ENCODE data around the gene GPR137B. TPM values are rescaled to one million over a fixed set of nuclear protein-coding genes. Genes with fewer than 3 reads are reported as not detected.

GPR137B gene
- total RNA-seq, 1 donor from 2014 or later = 7.8 TPM

GRCh38 chr1:236103646-236104218 is 38.6 kb upstream of the GPR137B start:
- no peak overlapping the region for H3K27ac Mint-ChIP-seq
- intact Hi-C loops (cut with micrococcal nuclease) = loop anchor here (2.0 to 10.0 kb wide), 4 partner anchors 421 to 1283 kb away; partner anchors contain the start of genes LGALS8 and MTR
- H3K36me3 Mint-ChIP-seq (ENCODE audit: low read depth) = no peaks in the 10 kb centered on the region
- peak; percentile 41 for DNase-seq (ENCODE audit: low spot score)
- no peak overlapping the region for H3K4me3 Mint-ChIP-seq (ENCODE audit: low read depth)
- no peaks in the 10 kb centered on the region for H3K9me3 Mint-ChIP-seq
- peaks cover 10% of the 10 kb centered on the region for H3K4me1 Mint-ChIP-seq (ENCODE audit: low read depth)
- H3K27me3 Mint-ChIP-seq (ENCODE audit: low read depth) = peaks cover 4% of the 10 kb centered on the region

DNA sequence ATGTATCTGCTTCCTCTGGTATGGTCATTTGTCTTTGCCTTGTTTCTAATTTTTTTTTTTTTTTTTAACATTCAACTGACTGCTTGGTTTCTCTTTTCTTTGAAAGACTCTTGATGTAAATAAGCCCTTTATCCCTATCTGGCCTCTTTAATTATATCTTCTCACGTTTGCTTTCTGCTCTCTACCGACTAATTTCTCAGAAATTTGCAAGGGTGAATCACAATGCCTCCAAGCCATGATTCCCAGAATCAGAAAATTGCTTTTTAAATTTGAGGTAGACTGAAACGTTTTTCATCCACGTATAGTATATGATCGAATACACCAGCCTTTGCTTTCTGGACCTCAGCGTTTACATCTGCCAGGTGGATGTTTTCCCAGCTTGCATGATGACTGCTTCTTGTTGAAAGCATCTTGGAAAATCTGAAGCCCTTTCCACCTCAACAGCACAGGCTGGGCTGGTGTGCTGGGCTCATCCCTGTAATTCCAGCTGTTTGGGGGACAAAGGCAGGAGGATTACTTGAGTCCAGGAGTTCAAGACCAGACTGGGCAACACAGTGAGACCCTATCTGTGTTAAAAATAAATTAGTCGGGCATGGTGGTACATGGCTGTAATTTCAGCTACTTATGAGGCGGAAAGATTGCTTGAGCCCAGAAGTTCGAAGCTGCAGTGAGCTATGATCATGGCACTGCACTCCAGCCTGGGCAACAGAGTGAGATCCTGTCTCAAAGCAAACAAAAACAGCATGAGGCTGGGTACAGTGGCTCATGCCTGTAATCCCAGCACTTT is 35.0 kb upstream of the GPR137B start:
- no peak for DNase-seq (ENCODE audit: low spot score)
- intact Hi-C loops (cut with micrococcal nuclease) = loop anchor here (5.0 to 10.0 kb wide), 3 partner anchors 175 to 687 kb away; partner anchors contain the start of genes ERO1B, LGALS8 and MTR
- H3K9me3 Mint-ChIP-seq = no peaks in the 10 kb centered on the region
- H3K27ac Mint-ChIP-seq = no peak overlapping the region
- peaks cover 10% of the 10 kb centered on the region for H3K4me1 Mint-ChIP-seq (ENCODE audit: low read depth)
- no peaks in the 10 kb centered on the region for H3K36me3 Mint-ChIP-seq (ENCODE audit: low read depth)
- no peak overlapping the region for H3K4me3 Mint-ChIP-seq (ENCODE audit: low read depth)
- peaks cover 5% of the 10 kb centered on the region for H3K27me3 Mint-ChIP-seq (ENCODE audit: low read depth)

GRCh38 chr1:236108027-236108648 is 34.2 kb upstream of the GPR137B start:
- Mint-ChIP-seq H3K27ac (no peak overlapping the region), H3K36me3 (ENCODE audit: low read depth) (no peaks in the 10 kb centered on the region), H3K27me3 (ENCODE audit: low read depth) (peaks cover 9% of the 10 kb centered on the region), H3K4me1 (ENCODE audit: low read depth) (peaks cover 10% of the 10 kb centered on the region), H3K4me3 (ENCODE audit: low read depth) (no peak overlapping the region), H3K9me3 (no peaks in the 10 kb centered on the region)
- intact Hi-C loops (cut with micrococcal nuclease) = loop anchor here (2.0 to 10.0 kb wide), 4 partner anchors 35 to 687 kb away; partner anchors contain the start of genes ERO1B, GPR137B, LGALS8 and MTR
- no peak for DNase-seq (ENCODE audit: low spot score)

DNA sequence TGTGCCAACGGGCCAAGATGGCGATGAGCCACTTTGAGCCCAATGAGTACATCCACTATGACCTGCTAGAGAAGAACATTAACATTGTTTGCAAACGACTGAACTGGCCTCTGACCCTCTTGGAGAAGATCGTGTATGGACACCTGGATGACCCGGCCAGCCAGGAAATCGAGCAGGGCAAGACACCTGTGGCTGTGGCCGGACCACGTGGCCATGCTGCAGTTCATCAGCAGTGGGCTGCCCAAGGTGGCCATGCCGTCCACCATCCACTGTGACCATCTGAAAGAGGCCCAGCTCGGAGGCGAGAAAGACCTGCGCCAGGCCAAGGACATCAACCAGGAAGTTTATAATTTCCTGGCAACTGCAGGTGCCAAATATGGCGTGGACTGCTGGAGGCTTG is 32.2 kb upstream of the GPR137B start:
- Mint-ChIP-seq H3K9me3 (no peaks in the 10 kb centered on the region), H3K4me1 (ENCODE audit: low read depth) (peaks cover 8% of the 10 kb centered on the region), H3K4me3 (ENCODE audit: low read depth) (no peak overlapping the region), H3K36me3 (ENCODE audit: low read depth) (no peaks in the 10 kb centered on the region), H3K27me3 (ENCODE audit: low read depth) (peaks cover 10% of the 10 kb centered on the region), H3K27ac (no peak overlapping the region)
- intact Hi-C loops (cut with micrococcal nuclease) = no loop called here
- no peak for DNase-seq (ENCODE audit: low spot score)

DNA sequence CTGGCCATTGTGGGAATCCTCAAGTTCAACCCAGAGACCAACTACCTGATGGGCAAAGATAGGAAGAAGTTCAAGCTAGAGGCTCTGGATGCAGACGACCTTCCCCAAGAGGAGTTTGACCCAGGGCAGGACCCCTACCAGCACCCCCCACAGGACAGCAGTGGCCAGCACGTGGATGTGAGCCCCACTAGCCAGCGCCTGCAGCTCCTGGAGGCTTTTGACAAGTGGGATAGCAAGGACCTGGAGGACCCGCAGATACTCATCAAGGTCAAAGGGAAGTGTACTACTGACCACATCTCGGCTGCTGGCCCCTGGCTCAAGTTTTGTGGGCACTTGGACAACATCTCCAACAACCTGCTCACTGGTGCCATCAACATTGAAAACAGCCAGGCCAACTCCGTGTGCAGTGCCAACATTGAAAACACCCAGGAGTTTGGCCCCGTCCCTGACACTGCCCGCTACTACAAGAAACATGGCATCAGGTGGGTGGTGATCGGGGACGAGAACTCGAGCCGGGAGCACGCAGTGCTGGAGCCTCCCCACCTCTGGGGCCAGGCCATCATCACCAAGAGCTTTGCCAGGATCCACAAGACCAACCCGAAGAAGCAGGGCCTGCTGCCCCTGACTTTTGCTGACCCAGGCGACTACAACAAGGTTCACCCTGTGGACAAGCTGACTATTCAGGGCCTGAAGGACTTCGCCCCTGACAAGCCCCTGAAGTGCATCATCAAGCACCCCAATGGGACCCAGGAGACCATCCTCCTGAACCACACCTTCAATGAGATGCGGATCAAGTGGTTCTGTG is 30.6 kb upstream of the GPR137B start:
- Mint-ChIP-seq H3K27me3 (ENCODE audit: low read depth) (peaks cover 10% of the 10 kb centered on the region), H3K4me3 (ENCODE audit: low read depth) (no peak overlapping the region), H3K36me3 (ENCODE audit: low read depth) (no peaks in the 10 kb centered on the region), H3K27ac (no peak overlapping the region), H3K4me1 (ENCODE audit: low read depth) (peaks cover 8% of the 10 kb centered on the region), H3K9me3 (no peaks in the 10 kb centered on the region)
- intact Hi-C loops (cut with micrococcal nuclease) = no loop called here
- no peak for DNase-seq (ENCODE audit: low spot score)

DNA sequence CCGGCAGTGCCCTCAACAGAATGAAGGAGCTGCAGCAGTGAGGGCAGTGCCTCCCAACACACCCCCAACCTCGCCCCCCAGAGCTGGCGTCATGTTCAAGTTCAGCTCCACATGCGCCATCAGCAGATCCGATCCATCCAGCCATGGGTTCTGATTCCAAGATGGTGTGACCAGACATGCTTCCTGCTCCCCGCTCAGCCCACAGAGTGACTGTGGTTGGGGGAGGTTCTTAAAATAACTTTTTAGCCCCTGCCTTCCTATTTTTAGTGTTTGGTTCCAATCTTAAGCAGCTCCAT is 30.1 kb upstream of the GPR137B start:
- intact Hi-C loops (cut with micrococcal nuclease) = no loop called here
- H3K27me3 Mint-ChIP-seq (ENCODE audit: low read depth) = peaks cover 10% of the 10 kb centered on the region
- no peaks in the 10 kb centered on the region for H3K9me3 Mint-ChIP-seq
- H3K4me1 Mint-ChIP-seq (ENCODE audit: low read depth) = peaks cover 4% of the 10 kb centered on the region
- H3K36me3 Mint-ChIP-seq (ENCODE audit: low read depth) = no peaks in the 10 kb centered on the region
- H3K27ac Mint-ChIP-seq = no peak overlapping the region
- H3K4me3 Mint-ChIP-seq (ENCODE audit: low read depth) = no peak overlapping the region
- DNase-seq (ENCODE audit: low spot score) = no peak

- H3K27me3 Mint-ChIP-seq (ENCODE audit: low read depth) = peaks cover 15% of the 10 kb centered on the region
- intact Hi-C loops (cut with micrococcal nuclease) = no loop called here
- H3K4me3 Mint-ChIP-seq (ENCODE audit: low read depth) = no peak overlapping the region
- no peaks in the 10 kb centered on the region for H3K36me3 Mint-ChIP-seq (ENCODE audit: low read depth)
- no peak overlapping the region for H3K27ac Mint-ChIP-seq
- no peaks in the 10 kb centered on the region for H3K9me3 Mint-ChIP-seq
- no peak for DNase-seq (ENCODE audit: low spot score)
- H3K4me1 Mint-ChIP-seq (ENCODE audit: low read depth) = no peaks in the 10 kb centered on the region
Observed at GRCh38 chr1:236113324-236114032, 28.9 kb upstream of the GPR137B start.

GRCh38 chr1:236114076-236114747 is 28.1 kb upstream of the GPR137B start:
- H3K4me1 Mint-ChIP-seq (ENCODE audit: low read depth) = no peaks in the 10 kb centered on the region
- no peak for DNase-seq (ENCODE audit: low spot score)
- H3K36me3 Mint-ChIP-seq (ENCODE audit: low read depth) = no peaks in the 10 kb centered on the region
- no peaks in the 10 kb centered on the region for H3K9me3 Mint-ChIP-seq
- H3K27me3 Mint-ChIP-seq (ENCODE audit: low read depth) = peaks cover 17% of the 10 kb centered on the region
- no peak overlapping the region for H3K4me3 Mint-ChIP-seq (ENCODE audit: low read depth)
- intact Hi-C loops (cut with micrococcal nuclease) = no loop called here
- no peak overlapping the region for H3K27ac Mint-ChIP-seq

DNA sequence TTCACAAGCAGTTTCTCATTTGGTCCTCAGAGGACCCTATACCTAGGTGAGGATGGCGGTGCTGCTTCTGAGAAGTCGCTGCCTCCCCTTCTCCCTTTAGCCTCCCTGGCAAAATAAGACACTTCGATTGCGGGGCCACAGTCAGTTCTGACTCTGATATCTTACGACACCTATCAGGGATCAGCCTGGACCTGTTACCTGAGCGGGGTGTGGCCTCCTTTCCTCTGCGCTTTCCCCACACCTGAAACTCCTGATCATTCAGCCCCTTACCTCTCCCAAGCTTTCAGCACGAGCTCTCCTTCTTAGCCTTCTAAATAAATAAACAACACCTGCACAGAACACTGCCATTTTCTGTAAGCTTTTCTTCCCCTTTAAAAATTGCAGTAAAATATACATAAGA is 24.6 kb upstream of the GPR137B start:
- no peak for DNase-seq (ENCODE audit: low spot score)
- H3K36me3 Mint-ChIP-seq (ENCODE audit: low read depth) = no peaks in the 10 kb centered on the region
- H3K27ac Mint-ChIP-seq = no peak overlapping the region
- no peak overlapping the region for H3K4me3 Mint-ChIP-seq (ENCODE audit: low read depth)
- peaks cover 13% of the 10 kb centered on the region for H3K27me3 Mint-ChIP-seq (ENCODE audit: low read depth)
- intact Hi-C loops (cut with micrococcal nuclease) = no loop called here
- peaks cover 29% of the 10 kb centered on the region for H3K4me1 Mint-ChIP-seq (ENCODE audit: low read depth)
- no peaks in the 10 kb centered on the region for H3K9me3 Mint-ChIP-seq

- H3K36me3 Mint-ChIP-seq (ENCODE audit: low read depth) = no peaks in the 10 kb centered on the region
- H3K4me1 Mint-ChIP-seq (ENCODE audit: low read depth) = peaks cover 29% of the 10 kb centered on the region
- no peak overlapping the region for H3K4me3 Mint-ChIP-seq (ENCODE audit: low read depth)
- intact Hi-C loops (cut with micrococcal nuclease) = loop anchor here (1.0 to 5.0 kb wide), 3 partner anchors 162 to 276 kb away; partner anchors contain the start of gene ERO1B
- peaks cover 16% of the 10 kb centered on the region for H3K27me3 Mint-ChIP-seq (ENCODE audit: low read depth)
- H3K27ac Mint-ChIP-seq = no peak overlapping the region
- H3K9me3 Mint-ChIP-seq = no peaks in the 10 kb centered on the region
- DNase-seq (ENCODE audit: low spot score) = no peak
Observed at GRCh38 chr1:236119943-236120484, 22.3 kb upstream of the GPR137B start.

DNA sequence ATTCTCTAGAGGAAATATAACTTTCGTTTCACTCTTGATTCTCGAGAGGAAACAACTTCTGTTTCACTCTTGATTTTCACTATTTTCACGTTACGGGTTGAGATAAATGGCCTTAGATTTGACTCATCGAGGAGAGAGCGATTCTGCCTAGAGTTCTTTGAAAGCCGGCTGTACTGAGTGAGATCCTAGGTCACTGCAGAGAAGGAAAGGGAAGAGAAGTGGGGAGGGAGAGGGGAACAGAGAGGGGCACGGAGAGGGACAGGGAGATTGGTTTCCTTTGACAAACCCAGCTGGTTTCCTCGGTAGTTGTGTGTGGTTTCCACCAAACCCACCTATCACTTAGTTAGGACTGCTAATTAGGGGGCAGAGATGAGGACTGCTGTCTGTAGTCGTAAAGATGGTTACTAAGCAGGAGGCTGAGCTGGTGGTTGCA is 21.6 kb upstream of the GPR137B start:
- DNase-seq (ENCODE audit: low spot score) = no peak
- no peaks in the 10 kb centered on the region for H3K9me3 Mint-ChIP-seq
- H3K4me1 Mint-ChIP-seq (ENCODE audit: low read depth) = peaks cover 29% of the 10 kb centered on the region
- peaks cover 19% of the 10 kb centered on the region for H3K27me3 Mint-ChIP-seq (ENCODE audit: low read depth)
- H3K27ac Mint-ChIP-seq = peak overlapping the region; percentile 29
- peak overlapping the region; percentile 45 for H3K4me3 Mint-ChIP-seq (ENCODE audit: low read depth)
- intact Hi-C loops (cut with micrococcal nuclease) = loop anchor here (1.0 to 5.0 kb wide), 3 partner anchors 162 to 276 kb away; partner anchors contain the start of gene ERO1B
- no peaks in the 10 kb centered on the region for H3K36me3 Mint-ChIP-seq (ENCODE audit: low read depth)

Data from activated T-helper 2 cell treated with anti-CD3 and anti-CD28 coated beads, Interferon-gamma antibody, Interleukin-2, Interleukin-4, amounts not matched to agents 10 μg/mL and 5 μg/mL and 100 μg/mL, durations not matched to agents 14 hours and 24 hours and 36 hours (primary cell).